ENCODE data around the gene STK36.

The STK36 gene

DNA sequence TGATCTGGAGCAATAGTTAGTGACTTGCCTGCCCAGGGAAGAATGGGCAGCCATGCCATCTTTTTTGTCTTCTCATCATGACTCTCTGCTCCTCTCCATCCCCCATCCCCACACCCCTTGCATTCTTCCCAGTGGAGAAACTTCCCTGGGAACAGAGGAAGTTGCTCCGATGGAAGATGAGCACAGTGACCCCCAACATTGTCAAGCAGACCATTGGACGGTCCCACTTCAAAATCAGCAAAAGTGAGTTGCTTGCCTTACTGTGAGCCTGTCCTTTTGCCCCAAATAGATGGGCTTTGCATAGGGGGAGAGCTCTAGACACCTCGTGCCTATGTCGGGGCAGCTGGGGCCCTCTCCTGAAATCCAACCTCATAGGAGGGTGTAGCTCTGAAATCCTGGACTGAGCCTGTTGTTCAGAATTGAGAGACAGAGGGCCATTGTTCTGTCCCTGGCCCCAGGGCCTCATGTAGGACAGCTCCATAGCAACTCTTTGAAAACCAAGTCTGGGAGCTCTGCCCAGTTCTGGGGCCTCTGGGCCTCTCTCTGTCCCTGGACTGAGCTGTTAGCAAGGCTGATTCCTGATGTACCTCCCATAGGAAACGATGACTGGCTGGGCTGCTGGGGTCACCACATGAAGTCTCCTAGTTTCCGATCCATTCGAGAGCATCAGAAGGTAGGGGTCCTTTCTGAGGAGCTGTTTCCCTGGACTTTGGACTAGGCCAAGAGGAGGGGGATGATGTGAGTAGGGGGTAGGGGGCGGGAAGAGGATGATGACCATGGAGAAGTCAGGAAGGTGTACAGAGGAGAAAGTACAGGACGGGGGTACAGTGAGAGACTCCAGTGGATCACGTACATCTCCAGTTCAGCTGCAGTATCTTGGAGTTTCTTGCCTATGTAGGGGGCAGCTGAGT is 73.9 kb downstream of the STK36 start:
- no peak for DNase-seq (ENCODE audit: insufficient read length, low spot score)
- FAIRE-seq = no peak

DNA sequence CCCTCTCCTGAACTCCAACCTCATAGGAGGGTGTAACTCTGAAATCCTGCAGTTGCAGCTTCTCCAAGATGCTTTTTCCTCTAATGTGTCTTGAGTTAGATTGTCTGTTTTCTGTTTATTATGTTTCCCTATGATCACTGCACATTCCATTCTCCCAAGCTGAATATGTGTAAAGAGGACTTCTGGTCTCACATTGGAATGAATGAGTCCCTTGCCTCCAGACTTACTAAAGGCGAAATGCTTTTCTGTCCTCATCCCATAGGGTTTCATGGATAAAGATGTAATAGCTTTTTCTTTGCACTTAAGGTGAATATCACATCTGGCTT is 74.5 kb downstream of the STK36 start:
- FAIRE-seq (no peak), DNase-seq (ENCODE audit: insufficient read length, low spot score) (no peak)

DNA sequence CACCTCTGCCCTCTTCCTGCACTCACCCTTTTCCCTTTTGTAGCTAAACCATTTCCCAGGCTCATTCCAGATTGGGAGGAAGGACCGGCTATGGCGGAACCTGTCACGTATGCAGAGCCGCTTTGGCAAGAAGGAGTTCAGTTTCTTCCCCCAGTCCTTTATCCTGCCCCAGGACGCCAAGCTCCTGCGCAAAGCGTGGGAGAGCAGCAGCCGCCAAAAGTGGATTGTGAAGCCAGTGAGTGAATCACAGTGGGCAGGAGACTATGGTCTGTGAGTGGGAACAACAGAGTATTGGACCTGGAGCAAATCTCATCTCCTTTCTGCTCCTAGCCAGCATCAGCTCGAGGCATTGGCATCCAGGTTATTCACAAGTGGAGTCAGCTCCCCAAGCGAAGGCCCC is 75.1 kb downstream of the STK36 start:
- no peak for DNase-seq (ENCODE audit: insufficient read length, low spot score)
- FAIRE-seq = no peak

DNA sequence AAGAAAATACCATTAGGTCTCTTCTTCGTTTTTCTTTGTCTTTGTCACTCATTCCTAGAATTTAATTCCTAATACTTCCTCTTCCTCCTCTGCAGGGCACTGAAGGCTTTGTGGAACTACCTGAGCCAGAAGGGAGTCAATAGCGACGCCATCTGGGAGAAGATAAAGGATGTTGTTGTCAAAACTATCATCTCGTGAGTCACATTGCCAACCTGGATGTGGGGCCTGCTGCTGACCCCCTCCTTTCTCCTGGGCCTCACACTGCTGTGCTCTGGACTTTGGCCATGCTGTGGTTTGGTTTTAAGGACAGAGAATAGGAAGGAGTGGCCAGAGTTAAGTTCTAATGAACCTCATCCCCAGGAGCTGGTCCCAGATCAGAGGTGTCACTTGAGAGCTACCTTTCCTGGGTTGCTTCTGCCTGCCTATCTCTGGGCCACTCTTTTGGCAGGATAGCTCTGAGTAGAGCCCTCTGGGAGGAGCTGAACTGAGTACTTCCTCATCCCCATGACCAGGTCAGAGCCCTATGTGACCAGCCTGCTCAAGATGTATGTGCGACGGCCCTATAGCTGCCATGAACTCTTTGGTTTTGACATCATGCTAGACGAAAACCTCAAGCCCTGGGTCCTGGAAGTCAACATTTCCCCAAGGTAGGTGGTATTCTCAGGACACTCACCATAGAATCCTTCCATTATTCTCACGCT is 77.0 kb downstream of the STK36 start:
- DNase-seq (ENCODE audit: insufficient read length, low spot score) = no peak
- no peak for FAIRE-seq
